ENCODE results near the gene TMED6.
A peak's percentile ranks its signal among the peaks of the same experiment; 100 is the strongest.

TMED6 gene

GRCh38 chr16:69351309-69352027 is at the start of gene TMED6:
TSS of gene TMED6 (minus strand) at chr16:69351786. CDS start at chr16:69351753, 33 bp downstream.
- DNase-seq (ENCODE audit: low read depth in 2 of 2), result no peak

GRCh38 chr16:69399361-69399760 is 47.8 kb upstream of the TMED6 start:
- DNase-seq (ENCODE audit: low read depth in 2 of 2), result no peak

GRCh38 chr16:69397821-69398521 is 46.4 kb upstream of the TMED6 start:
- DNase-seq (ENCODE audit: low read depth in 2 of 2), result no peak

- DNase-seq (ENCODE audit: low read depth in 2 of 2), result peak; percentile 33 to 42
These were observed 44.8 kb upstream of the TMED6 start for GRCh38 chr16:69396187-69397061.

GRCh38 chr16:69395859-69396186 is 44.2 kb upstream of the TMED6 start:
- DNase-seq (ENCODE audit: low read depth in 2 of 2), result no peak

- DNase-seq (ENCODE audit: low read depth in 2 of 2), result no peak
These were observed 42.6 kb upstream of the TMED6 start for GRCh38 chr16:69393898-69394849.

- no peak for DNase-seq (ENCODE audit: low read depth in 2 of 2)
These were observed 35.0 kb upstream of the TMED6 start for GRCh38 chr16:69386596-69386995.

GRCh38 chr16:69384974-69385373 is 33.4 kb upstream of the TMED6 start:
- DNase-seq (ENCODE audit: low read depth in 2 of 2), result no peak

GRCh38 chr16:69382421-69382820 is 30.8 kb upstream of the TMED6 start:
- DNase-seq (ENCODE audit: low read depth in 2 of 2), result no peak

- DNase-seq (ENCODE audit: low read depth in 2 of 2), result no peak
These were observed 29.6 kb upstream of the TMED6 start for GRCh38 chr16:69381231-69381630.

- no peak for DNase-seq (ENCODE audit: low read depth in 2 of 2)
These were observed 27.2 kb upstream of the TMED6 start for GRCh38 chr16:69378760-69379159.

- no peak for DNase-seq (ENCODE audit: low read depth in 2 of 2)
These were observed 26.4 kb upstream of the TMED6 start for GRCh38 chr16:69378036-69378435.

- DNase-seq (ENCODE audit: low read depth in 2 of 2), result no peak
These were observed 24.9 kb upstream of the TMED6 start for GRCh38 chr16:69376393-69377059.

GRCh38 chr16:69373019-69373418 is 21.4 kb upstream of the TMED6 start:
- no peak for DNase-seq (ENCODE audit: low read depth in 2 of 2)

- no peak for DNase-seq (ENCODE audit: low read depth in 2 of 2)
These were observed 20.0 kb upstream of the TMED6 start for GRCh38 chr16:69371564-69371963.

GRCh38 chr16:69368866-69369265 is 17.3 kb upstream of the TMED6 start:
- DNase-seq (ENCODE audit: low read depth in 2 of 2), result no peak

- DNase-seq (ENCODE audit: low read depth in 2 of 2), result no peak
These were observed 16.4 kb upstream of the TMED6 start for GRCh38 chr16:69367980-69368379.

GRCh38 chr16:69366431-69366830 is 14.8 kb upstream of the TMED6 start:
- DNase-seq (ENCODE audit: low read depth in 2 of 2), result no peak

- DNase-seq (ENCODE audit: low read depth in 2 of 2), result no peak
These were observed 14.3 kb upstream of the TMED6 start for GRCh38 chr16:69365901-69366300.

- DNase-seq (ENCODE audit: low read depth in 2 of 2), result no peak
These were observed 12.5 kb upstream of the TMED6 start for GRCh38 chr16:69364088-69364487.

- no peak for DNase-seq (ENCODE audit: low read depth in 2 of 2)
These were observed 11.7 kb upstream of the TMED6 start for GRCh38 chr16:69363281-69363717.
